GM12892 (cell line): ENCODE measurements around the gene PDLIM7.
"Not testable (repeated sequence)": the region's sequence is repeated elsewhere in the genome, so short reads cannot be mapped to it uniquely, and the experiment has no call there.

Experiments
- DNase-seq: peaks from one replicate; pipeline ENCODE4 v3.0.0; 2011; ENCODE audit not compliant: insufficient read length
- FAIRE-seq: peaks from 2 replicates; lab custom pipeline; 2011; peaks lifted over from hg19 to GRCh38; lab: Jason Lieb, UNC
- POLR2A ChIP-seq: IDR thresholded peaks from 2 replicates; pipeline ENCODE4 v1.6.1; 2011; ENCODE audit warnings: low read depth, low read length, control low read depth
- POLR2AphosphoS5 ChIP-seq: IDR thresholded peaks from 2 replicates; pipeline ENCODE4 v1.6.1; 2011; ENCODE audit warnings: low read depth, low read length, control low read depth
- TAF1 ChIP-seq: IDR thresholded peaks from 2 replicates; pipeline ENCODE4 v1.6.1; 2011; ENCODE audit warnings: low read depth, mild to moderate bottlenecking, control low read depth, low read length, borderline replicate concordance

Gene PDLIM7

GRCh38 chr5:177491983-177492746 lies 5.2 kb downstream of the PDLIM7 start:
- no peak for DNase-seq
- no peak for FAIRE-seq
- TF ChIP-seq POLR2A (0 out of 2 replicates have a peak, but pooled peaks have one; percentile 3), POLR2AphosphoS5 (no peak), TAF1 (no peak)

- TF ChIP-seq POLR2AphosphoS5 (no peak), POLR2A (peak; percentile 21; the same call in 1 of the 2 replicates), TAF1 (no peak)
- no peak for DNase-seq
- no peak for FAIRE-seq
Measured at GRCh38 chr5:177491429-177491945, 5.9 kb downstream of the PDLIM7 start.

- FAIRE-seq = no peak
- DNase-seq = no peak
- TF ChIP-seq TAF1 (no peak), POLR2AphosphoS5 (no peak), POLR2A (no peak)
Measured at GRCh38 chr5:177490992-177491391, 6.4 kb downstream of the PDLIM7 start.

- DNase-seq (no peak), FAIRE-seq (no peak)
- TF ChIP-seq TAF1 (no peak), POLR2AphosphoS5 (no peak), POLR2A (no peak)
Measured at GRCh38 chr5:177490311-177490991, 7.0 kb downstream of the PDLIM7 start.

- no peak for FAIRE-seq
- no peak for DNase-seq
- TF ChIP-seq POLR2AphosphoS5 = peak; percentile 41; the same call in 1 of the 2 replicates
- no peak for TF ChIP-seq POLR2A
- TF ChIP-seq TAF1 = no peak
Measured at GRCh38 chr5:177489119-177489716, 8.2 kb downstream of the PDLIM7 start.

- FAIRE-seq (no peak), DNase-seq (no peak)
- TF ChIP-seq POLR2AphosphoS5 (no peak), TAF1 (no peak), POLR2A (no peak)
Measured at GRCh38 chr5:177487975-177488374, 9.4 kb downstream of the PDLIM7 start.

GRCh38 chr5:177487144-177487543 lies 10.3 kb downstream of the PDLIM7 start:
- no peak for DNase-seq
- no peak for FAIRE-seq
- TF ChIP-seq TAF1 = no peak
- TF ChIP-seq POLR2AphosphoS5 = no peak
- no peak for TF ChIP-seq POLR2A

GRCh38 chr5:177486256-177486655 lies 11.1 kb downstream of the PDLIM7 start:
- no peak for TF ChIP-seq POLR2A
- no peak for TF ChIP-seq TAF1
- no peak for TF ChIP-seq POLR2AphosphoS5
- DNase-seq (no peak), FAIRE-seq (no peak)

- FAIRE-seq, DNase-seq: not testable (repeated sequence)
Measured at GRCh38 chr5:177485753-177486152, 11.7 kb downstream of the PDLIM7 start.

GRCh38 chr5:177484902-177485549 lies 12.4 kb downstream of the PDLIM7 start:
- TF ChIP-seq POLR2AphosphoS5 = peak; percentile 27; the same call in 1 of the 2 replicates
- TF ChIP-seq TAF1 = no peak
- FAIRE-seq (no peak), DNase-seq (no peak)
